ENCODE data around the gene INPP4A.

- no peak for TF ChIP-seq CTCF (conservative IDR thresholded peaks at IDR 0.05; ENCODE audit: low read depth, low read length)
- TF ChIP-seq EZH2phosphoT487 (IDR thresholded peaks at IDR 0.05; ENCODE audit: borderline replicate concordance, low read length), result no peak
These were observed 169.5 kb downstream of the INPP4A start for GRCh38 chr2:98614024-98614739.

Data from PC-3 (cell line).